IPS-11a (cell line): ENCODE measurements around the gene GRIK3.

Source experiments
- H3K4me3 ChIP-seq: one replicate; pipeline ENCODE4 v1.5.1; 2013; ENCODE audit warnings: low read depth, low read length, control low read depth

GRIK3 gene

DNA sequence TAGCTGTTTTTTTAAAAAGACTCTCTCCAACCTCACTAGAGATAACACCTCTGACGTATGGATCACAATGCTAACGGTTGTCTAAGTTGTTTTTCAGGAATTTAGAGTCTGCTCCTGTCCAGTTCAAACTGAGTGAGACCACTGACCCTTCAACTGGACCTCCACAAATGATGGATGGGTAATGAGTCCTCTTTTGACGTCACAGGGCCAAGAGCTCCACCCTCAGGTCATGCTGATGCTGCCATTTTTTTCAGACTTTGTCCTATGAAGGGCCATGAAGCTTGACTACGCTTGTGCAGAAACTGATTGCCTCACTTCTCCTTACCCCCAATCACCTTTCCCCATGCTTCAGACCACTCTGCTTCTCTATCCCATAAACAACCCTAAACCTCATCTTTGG is 16.6 kb downstream of the GRIK3 start:
- no peak overlapping the region for H3K4me3 ChIP-seq

DNA sequence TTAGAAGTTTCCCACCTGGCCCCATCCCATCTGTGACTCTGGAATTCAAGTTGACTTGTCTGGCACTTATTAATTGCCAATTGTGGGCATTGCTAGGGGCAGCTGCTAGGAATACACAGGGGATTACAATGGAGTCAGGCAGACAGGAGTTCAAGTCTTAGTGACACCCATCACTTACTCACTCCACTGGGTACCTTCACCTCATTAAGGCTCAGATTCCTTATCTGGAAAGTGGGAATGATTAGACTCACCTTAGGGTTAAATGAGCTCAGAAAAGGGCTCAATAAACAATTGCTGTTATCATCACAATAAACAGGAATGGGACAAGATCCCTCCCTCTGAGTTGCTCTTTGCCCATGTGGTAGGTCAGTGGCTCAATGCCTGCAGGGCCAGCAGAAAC is 18.2 kb downstream of the GRIK3 start:
- H3K4me3 ChIP-seq: no peak overlapping the region

DNA sequence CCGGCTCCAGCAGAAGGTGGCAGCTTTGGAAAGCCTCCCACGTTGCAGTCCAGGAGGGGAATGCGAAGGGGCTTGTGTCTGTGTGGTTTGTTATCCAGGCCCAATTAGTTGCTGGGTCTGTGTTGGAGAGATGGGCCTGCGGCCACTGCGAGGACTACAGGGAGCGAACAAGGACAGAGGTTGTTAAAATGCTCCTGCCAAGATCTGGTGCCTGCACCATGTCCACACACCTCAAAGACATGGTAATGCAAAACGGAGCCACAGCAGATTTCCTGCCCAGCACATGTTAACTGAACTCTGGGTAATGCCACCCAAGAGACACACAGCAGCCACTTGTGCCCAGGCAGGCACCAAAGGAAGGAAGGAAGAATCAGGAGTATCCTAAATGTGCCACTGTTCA is 18.6 kb downstream of the GRIK3 start:
- H3K4me3 ChIP-seq: no peak overlapping the region

DNA sequence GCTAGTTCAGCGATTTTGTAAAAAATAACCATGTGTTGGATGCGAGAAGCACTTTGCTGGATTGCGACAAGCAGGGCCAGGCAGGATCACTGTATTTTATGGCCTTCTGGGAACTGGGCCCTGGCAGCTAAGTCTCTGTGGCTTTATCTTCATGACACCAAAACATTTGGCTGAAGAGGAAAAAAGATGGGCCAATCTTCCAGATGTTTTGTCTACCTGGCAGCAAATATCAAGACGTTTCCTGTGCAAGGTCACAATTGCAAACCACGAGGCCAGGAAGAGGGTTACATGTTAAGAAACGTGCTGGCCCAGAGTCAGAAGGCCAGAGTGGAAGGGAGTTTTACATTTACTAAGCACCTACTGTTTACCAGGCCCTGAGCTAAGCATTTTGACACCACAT is 22.1 kb downstream of the GRIK3 start:
- H3K4me3 ChIP-seq: no peak overlapping the region

DNA sequence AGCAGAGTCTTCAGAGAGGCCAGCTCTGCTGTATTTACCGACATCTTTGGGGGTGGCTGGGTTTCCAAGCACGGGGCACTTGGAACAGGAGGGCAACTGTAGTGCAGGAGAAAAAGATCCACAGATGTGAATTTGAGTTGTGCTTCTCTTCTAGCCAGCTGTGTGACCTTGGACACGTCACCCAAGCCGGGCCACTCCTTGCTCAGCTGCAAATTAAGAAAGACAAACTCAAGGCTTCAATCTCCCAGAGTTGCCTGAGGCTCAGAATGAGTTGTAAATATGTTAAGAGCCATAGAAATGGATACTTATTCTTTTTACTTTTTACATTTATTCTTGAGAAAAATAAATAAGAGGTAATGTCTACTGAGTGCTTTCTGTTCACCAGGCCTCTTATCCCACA is 24.3 kb downstream of the GRIK3 start:
- no peak overlapping the region for H3K4me3 ChIP-seq

DNA sequence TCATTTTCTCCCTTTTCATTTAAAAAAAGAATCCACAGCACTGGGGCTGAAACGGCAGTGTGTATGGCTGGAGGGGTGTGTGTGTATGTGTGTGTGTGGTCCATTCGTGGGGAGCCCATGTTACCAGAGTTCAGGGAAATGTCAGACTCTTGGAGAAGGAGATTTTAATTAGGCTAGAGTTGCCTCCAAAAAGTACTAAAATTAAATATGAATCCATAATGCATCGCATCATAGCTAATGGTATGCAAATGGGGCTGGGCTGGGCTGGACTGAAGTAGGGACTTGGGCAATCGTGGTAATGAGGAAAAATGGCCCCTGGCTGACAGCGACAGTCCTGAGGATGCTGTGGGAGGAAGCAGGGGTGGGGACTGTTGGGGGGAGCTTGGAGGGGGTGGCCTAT is 24.8 kb downstream of the GRIK3 start:
- no peak overlapping the region for H3K4me3 ChIP-seq

DNA sequence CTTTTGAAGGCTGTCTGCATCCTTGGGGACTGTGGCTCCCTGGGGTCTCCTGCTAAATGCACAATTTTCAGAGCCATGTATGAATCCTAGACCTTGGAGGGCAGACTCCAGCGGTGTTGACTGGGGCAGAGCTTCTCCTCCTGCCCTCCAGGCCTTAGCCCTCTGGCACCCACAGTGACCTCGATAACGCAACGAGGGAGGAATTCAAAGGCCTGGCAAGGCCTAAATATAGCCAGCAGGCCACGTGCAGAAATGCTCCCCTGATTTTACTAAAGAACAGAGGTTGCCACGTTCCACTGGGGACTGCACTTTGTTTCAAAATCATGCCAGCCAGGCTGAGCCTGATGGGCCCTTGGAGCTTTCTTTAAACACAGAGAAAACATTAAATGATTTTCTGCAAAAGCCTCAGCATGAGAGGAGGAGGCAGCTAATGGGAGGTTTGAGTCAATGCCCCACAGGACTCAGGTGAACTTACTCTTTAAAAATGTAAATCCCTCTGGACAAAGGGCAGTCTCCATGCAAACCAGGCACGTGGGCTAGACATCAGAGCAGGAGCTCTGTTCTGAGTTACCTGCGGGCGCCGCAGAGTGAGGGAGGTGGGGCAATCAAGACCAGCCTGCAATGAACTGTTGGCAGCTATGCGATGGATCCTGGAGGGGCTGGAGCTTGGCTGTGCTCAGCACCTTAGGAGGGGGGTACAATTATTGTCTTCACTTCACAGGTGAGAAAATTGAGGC is 28.0 kb downstream of the GRIK3 start:
- H3K4me3 ChIP-seq: no peak overlapping the region

DNA sequence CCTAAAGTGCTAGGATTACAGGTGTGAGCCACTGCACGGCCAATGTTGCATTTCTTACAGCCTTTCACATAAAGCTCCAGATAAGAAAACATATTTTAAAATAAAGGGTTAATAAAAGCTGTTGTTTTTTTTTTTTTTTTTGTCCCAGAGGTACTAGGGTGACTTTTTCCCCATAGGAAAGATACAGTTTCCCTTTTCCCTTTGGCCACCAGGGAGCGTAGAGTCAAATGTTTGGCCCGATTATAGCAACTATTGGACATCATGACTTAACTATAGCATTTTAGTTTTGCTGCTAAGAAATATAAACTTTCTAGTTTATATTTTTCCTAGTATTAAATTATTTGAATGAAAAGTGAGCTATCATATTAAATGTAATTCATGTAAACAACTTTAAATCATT is 31.4 kb downstream of the GRIK3 start:
- no peak overlapping the region for H3K4me3 ChIP-seq

DNA sequence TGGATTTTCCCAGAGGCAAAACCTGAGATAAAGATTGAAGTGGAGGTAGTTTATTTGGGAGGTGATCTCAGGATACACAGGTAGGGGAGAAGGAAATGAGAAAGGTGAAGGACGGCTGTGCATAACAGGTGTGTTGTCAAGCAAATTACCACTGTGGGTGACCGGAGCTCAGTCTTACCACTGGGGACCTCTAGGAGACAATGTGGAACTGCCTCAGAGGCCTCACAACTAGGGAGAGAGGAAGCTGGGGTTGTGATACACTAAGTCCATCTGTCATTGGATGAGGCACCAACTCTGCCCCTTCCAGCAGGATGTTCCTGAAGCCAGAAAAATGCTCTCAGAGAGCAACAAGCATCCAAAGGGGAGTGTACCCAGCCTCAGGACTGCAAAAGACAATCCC is 32.6 kb downstream of the GRIK3 start:
- H3K4me3 ChIP-seq: no peak overlapping the region

DNA sequence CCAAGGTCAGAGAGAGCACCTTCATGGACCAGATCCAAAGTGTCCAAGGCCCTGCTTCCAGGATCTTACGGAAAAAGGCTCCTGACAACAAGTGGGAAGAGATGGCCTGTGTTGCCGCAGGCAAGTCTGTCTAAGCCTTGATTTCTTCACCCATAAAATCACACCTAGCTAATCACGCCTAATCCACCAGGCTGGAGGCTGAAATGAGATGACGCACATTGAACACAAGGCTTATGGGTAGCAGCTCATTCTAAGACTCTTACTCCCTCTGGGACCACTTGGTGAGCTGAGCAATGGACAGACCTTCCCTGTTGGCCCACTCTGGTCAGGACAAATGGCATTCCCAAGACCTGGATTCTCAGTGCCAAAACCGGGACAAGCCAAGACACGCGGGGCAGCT is 38.2 kb downstream of the GRIK3 start:
- H3K4me3 ChIP-seq: no peak overlapping the region

DNA sequence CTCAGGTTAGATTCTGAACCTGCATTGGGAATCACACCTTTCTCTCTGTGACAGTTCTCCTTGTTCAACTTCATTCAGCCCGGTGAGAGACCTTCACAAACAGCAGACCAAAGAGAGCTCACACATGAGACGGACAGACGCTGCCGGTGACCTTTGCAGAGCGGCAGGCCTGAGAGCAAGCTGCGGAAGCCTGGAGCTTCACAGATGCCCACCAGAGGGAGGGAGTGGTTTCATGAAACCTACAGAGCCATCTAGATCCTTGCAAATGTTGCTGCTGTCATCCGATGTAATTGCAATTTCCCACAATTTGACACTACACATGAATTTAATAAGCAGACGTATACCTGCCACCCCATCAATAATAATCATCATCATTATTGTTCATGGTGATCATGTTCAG is 39.4 kb downstream of the GRIK3 start:
- no peak overlapping the region for H3K4me3 ChIP-seq

DNA sequence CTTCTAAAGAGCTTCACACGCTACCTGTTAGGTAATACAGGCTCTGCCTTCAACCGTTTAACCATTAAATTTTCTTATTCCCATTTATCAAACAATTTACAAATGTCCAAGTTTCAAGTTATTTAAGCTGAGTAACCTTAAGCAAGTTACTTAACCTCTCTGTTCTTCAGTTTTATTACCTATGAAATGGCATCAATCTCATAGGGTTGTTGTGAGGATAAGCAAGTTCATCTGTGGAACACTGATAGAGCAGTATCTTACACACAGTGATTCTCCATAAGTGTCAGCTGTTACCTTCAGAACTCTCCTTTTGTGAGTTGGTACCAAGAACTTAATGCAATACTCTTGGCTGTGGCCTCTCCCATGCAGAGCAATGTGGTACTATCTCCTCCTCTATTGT is 40.0 kb downstream of the GRIK3 start:
- H3K4me3 ChIP-seq: no peak overlapping the region

DNA sequence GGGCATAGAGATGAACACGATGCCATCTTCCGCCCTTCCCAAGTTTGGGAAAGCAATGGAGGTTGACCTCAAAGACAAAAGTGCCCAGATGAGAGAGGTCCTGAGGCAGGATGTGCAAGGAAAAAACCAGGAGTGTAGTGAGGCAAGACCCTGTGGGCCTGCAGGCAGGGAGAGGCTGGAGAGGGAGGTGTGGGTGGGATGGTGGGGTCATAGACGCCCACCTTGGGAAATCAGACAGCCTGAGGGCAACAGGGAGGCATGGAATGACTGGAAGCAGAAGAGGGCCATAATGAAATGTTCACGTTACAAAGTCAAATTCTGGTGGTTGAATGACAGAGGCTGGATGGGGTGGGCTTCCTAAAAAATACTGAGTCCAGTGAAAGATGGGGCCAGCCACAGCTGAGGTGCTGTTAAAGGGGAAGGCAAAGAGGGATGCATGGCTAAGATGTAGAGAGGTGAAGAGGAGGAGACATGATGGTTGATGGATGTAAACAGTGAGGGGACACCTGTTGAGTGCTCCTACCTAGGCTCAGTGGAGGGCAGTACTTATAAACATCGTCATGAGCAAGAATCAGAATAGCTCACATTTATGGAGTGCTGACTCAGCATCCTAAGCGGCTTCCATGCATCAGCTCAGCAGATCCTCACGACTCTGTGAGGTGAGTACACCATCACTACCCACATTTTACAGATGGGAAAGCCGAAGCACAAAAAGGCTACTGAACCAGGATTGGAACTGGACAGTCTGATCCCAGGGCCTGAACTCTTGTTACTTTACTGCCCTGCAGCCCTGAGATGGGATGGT is 42.0 kb downstream of the GRIK3 start:
- H3K4me3 ChIP-seq: no peak overlapping the region

DNA sequence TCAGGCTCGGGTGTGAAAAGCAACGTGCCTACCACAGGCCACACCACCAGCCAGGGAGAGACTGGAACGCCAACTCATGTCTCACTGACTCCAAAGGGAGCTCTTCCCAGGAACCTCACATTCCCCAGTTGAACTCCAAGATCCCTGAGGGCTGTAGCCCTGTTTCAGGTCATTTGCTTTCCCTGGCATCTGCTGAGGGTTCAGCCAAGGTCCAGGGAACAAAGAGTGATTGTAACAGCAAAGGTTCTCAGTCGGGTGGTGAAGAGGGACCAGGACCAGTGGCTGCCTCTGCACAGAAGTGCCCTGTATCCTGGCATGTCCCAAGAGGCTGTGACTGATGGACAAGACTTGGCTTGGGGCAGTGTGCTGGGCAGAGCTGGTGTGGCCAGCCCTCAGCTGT is 42.8 kb downstream of the GRIK3 start:
- H3K4me3 ChIP-seq: no peak overlapping the region

DNA sequence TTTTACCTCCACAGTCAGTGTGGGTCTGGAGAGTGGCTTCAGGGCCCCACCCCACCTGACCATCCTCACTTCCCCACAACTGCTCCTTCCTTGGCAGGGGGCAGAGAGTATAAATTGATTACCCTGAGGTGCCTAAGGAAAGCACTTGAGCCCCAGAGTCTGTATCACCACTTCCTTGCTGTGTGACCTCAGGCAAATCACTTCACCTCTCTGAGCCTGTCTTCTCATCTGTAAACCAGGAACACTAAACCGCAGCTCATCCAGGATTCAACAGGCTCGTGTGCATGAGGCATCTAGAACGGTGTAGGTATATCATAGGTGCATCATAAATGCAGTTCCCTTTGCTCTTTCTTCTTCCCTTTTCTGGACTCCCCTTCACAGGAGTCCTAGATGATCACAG is 43.4 kb downstream of the GRIK3 start:
- no peak overlapping the region for H3K4me3 ChIP-seq

DNA sequence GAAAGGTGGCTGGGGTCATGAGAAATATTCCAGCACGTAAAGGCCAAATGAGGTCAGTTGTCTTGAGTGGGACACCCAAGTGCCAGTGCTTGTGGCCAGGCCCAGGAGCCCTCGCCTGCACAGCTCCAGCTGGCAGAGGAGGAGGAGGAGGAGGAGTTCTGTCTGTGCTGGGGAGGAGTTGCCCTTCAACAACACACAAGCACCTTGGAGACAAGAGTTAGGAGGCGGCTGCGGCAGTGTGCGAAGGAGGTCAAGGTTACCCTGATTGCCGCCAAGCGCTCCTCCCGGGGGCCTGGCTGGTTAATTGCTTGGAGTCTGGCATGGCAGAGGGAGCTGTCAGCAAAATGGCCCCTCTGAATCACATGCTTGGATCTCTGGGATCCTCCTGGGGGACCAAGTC is 45.1 kb downstream of the GRIK3 start:
- H3K4me3 ChIP-seq: no peak overlapping the region

DNA sequence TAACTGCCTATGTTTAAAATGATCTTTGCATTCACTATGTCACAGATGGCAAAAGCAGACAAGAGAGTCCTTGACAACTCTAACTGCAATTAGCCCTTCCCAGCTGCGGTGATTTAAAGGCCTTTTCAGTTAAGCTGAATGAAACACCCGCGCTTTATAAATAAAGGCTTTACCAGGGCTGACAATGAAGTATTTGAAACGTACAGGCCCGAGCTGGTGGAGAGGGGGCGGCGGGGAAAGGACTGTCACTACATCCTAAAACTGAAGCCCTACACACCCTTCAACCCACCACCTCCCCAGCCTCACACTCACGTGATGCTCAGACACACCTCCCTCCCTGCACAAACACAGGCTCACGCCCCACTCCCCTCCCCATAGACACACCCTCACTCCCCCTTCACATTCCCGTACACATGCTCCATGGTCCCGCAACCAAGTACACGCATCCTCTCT is 45.5 kb downstream of the GRIK3 start:
- H3K4me3 ChIP-seq: no peak overlapping the region

DNA sequence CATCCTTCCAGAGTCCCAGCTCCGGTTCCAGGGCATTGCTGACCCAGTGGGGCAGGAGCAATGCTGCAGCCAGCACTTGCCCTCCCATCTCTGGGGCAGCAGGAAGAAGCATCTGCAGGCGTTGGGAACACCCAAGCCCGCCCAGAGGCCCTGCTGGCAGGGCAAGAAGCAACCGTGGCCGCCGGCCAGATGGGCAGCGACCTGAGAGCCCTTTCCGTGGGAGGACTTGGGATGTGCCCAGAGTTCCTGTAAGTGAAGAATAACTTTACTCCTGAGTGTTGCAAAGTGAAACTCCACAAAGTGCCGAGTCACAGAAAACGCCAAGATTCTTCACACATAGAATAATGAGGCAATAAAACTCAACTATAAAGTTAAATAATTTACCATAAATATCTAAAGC is 46.0 kb downstream of the GRIK3 start:
- no peak overlapping the region for H3K4me3 ChIP-seq

DNA sequence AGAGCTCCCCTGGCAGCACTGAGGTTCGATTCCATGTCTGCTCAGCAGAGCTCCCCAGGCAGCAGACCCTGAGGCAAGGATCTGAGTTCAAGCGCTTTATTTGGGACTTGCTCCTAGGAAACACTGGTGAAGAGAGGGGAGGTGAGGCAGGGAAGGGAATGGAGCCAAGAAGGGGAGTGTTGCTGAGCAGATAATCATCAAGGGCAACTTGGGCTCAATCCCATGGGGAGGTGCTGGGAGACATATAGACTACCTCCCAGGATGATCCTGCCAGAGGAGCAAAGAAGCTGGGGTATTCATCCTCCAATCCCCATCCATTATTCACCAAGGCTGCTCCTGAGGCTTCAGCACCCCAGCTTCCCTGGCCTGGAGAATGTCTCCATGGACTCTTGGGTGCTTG is 47.0 kb downstream of the GRIK3 start:
- H3K4me3 ChIP-seq: no peak overlapping the region

DNA sequence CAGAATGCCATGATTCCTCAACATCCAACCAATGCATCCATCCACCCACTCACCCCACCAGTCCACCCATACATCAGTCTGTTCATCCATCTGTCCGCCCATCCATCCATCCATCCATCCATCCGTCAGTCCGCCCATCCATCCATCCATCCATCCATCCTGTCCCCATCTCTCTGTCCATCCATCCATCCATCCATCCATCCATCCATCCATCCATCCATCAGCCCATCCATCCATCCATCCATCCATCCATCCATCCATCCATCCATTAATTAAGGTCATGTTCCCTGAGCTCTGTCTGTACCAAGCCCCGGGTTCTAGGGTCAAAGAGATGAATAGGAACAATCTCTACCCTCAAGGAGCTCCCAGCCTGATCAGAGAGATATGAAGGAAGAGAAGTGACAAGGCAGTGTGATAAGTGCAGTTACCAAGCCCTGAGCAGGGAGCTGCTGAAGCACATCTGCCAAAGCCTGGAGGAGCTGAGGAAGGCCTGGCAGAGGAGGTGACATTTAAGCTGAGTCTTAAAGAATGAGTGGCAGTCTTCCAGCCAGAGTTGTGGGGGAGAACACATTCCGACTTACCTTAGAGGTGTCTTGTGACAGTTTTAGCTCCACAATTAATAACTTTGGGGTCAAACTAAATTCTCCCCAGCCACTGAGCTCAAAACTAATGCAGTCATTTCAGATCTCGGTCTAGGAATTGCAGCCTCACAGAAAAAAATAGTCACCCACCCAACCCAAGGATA is 47.9 kb downstream of the GRIK3 start:
- no peak overlapping the region for H3K4me3 ChIP-seq

DNA sequence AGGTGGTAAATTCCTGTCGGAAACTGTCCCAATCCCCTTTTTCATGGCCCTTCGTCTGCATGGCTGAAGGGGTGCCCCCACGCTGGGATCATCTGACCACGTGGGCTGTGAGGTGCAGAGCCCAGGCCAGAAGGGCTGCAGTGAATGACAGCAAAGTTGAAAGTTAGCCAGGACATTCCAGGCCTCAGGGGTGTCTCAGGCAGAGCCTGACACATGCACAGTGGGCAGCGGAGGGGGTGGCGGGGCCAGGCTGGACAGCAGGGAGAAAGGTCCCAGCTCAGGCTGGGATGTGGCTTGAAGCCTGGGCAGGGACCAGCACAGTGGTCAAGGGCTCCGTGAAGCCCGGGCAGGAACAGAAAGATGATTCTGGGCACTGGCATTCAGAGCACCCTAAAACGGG is 49.6 kb downstream of the GRIK3 start:
- H3K4me3 ChIP-seq: no peak overlapping the region

DNA sequence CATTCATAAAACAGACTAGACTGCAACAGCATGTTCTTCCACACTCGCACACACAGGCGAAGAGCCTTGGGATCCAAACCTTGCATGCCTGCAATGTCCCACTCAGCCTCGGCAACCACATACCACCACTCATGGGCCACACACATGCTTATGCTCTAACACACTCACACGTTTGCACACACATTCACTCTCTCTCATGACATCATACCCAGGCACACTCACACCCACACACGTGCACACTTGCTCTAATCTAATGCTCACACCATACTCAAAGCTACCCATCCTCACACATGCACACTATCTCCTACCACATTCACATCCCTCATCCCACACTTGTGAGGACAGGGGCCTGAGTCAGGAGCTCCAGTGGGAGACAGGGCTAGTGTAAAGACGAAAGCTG is 50.3 kb downstream of the GRIK3 start:
- H3K4me3 ChIP-seq: no peak overlapping the region
